ENCODE results near the gene SLC35E3.
"Not testable (repeated sequence)": the region's sequence is repeated elsewhere in the genome, so short reads cannot be mapped to it uniquely, and the experiment has no call there.

The SLC35E3 gene

DNA sequence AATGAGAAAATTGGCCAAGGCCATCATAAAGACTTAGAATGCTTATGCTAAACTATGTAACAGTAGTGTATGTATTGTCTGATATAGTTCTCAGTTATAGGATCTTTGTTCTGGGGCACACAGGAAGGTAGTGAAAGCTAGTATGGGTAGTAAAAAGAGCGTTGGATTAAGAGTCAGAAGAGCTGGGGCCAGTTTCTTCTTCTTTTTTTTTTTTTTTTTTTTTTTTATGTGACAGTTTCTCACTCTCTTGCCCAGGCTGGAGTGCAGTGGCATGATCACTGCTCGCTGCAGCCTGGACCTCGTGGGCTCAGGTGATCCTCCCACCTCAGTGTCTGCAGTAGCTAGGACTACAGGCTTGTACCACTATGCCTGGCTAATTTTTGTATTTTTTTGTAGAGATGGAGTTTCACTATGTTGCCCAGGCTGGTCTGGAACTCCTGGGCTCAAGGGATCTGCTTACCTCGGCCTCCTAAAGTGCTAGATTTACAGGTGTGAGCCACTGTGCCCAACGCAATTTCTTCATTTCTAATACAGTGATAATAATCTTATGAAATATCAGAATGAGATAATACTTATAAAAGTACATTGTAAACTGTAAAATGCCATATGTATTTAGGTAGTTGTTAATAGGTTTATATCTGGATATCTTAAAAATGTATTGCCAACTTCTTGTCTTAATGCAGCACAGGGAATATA, 69.4 kb downstream of the SLC35E3 start:
- no peak for DNase-seq

DNA sequence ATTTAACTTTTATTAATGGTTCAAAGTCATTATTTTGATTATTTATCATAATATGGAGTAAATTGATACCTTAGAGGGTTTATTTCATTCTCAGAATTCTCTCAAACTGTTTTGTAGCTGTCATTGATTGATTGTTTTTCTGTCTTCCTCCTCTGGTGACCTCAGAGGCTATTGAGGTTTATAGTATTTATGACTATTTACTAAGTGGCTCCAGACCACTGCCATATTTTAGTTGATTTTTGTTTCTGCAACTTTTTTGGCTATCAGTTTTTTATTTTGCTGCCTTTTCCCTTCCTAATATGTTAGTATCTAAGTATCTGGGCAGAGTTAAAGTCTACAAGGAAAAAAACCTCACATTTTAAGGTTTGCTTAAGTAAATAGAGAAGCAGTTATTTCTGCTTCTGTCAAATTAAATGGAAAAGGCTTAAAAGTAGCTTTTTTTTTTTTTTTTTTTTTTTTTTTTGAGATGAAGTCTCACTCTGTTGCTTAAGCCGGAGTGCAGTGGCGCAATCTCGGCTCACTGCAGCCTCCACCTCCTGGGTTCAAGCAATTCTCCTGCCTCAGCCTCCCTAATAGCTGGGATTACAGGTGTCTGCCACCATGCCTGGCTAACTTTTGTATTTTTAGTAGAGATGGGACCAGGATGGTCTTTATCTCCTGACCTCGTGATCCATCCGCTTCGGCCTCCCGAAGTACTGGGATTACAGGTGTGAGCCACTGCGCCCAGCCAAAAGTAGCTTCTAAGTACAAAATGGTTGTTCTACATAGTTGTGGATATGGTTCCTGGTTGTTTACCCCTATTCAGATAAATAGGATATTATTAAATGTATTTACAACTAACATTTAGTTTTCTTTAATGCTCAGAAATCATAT, 70.2 kb downstream of the SLC35E3 start:
- no peak for DNase-seq

DNA sequence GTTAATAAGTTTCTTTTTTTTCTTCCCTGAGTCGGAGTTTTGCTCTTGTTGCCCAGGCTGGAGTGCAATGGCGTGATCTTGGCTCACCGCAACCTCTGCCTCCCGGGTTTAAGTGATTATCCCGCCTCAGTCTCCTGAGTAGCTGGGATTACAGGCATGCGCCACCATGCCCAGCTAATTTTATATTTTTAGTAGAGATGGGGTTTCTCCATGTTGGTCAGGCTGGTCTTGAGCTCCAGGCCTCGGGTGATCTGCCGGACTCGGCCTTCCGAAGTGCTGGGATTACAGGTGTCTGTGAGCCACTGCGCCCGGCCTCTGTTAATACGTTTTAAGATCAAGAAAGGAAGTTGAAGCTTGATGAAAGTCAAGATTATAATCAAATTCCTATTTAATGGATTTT, 73.5 kb downstream of the SLC35E3 start:
- DNase-seq: not testable (repeated sequence)

DNA sequence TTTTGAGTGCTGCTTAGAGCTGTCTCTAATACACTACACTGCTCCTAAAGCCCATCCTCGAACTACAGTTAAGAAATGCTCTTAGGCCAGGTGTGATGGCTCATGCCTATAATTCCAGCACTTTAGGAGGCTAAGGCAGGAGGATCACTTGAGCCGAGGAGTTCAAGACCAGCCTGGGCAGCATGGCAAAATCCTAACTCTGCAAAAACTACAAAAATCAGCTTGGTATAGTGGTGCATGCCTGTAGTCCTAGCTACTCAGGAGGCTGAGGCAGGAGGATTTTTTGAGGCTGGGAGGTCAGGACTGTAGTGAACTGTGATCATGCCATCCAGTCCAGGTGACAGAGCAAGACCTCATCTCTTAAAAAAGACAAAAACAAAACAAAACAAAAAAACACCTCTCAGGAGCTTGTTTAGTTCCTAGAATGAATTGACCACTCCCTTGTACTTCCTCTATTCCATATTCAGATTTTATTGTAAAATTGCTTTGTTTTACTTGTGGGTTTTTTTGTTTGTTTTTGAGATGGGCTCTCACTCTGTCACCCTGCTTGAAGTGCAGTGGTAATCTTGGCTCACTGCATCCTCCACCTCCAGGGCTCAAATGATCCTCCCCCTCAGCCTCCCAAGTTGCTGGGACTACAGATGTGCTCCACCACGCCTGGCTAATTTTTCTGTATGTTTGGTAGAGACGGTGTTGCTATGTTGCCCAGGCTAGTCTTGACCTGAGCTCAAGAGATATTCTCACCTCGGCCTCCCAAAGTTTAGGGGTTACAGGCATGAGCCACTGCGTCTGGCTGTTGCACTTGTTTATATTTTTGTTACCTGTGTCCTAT, 75.6 kb downstream of the SLC35E3 start:
- no peak for DNase-seq

DNA sequence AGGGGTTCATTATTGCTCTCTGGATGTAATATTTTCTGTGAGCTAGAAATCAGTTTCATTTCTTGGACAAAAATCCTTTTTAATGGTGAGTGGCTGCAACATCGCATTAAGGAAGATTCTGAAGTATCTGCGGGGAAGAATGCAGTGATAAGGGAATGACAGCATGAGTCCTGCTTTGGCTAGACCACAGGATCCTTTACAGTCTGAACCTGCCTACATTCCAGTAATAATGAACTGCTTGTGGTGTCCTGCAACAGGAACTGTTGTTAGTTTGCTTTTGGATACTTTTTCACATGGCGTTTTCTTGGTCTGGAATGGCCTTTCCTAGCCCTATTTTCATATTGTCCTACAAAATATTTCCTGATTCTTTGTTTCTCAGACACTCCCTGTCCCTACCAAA, 77.7 kb downstream of the SLC35E3 start:
- no peak for DNase-seq

DNA sequence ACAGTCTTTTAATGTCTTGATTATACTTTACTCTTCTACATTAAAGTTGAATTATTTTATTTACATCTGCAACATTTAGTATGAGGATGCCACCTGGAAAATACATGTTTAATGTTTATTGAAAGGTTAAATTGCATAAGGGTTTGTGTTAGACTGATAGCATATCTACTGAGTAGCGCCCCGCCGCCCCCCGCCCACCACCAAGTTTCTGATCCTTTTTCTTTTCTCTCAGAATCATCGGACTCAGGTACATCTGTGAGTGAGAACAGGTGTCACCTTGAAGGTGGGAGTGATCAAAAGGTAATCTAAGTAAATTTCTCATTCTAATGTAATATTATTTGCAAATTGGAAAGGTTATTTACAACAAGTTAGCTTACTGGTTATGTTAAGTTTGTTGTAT, 78.2 kb downstream of the SLC35E3 start:
- DNase-seq: no peak

DNA sequence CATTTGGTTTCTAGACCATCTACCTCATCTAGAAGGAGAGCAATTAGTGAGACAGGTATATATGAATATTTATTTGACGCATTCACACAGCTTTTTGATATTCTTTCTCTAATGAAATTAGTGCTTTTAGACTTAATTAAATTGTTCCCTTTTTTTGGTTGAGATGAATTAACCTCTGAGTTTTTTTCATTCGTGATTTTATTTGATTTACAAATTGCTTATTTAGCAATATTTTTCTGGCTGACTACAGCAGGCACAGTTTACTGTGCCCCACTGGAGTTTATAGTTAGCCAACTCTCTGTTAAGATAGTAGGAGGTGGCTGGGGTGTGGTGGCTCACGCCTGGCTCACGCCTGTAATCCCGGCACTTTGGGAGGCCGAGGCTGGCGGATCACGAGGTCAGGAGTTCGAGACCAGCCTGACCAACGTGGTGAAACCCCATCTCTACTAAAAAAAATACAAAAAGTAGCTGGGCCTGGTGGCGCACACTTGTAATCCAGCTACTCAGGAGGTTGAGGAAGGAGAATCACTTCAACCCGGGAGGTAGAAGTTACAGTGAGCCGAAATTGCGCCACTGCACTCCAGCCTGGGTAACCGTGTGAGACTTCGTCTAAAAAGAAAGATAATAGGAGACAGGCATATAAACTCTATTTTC, 78.7 kb downstream of the SLC35E3 start:
- no peak for DNase-seq

DNA sequence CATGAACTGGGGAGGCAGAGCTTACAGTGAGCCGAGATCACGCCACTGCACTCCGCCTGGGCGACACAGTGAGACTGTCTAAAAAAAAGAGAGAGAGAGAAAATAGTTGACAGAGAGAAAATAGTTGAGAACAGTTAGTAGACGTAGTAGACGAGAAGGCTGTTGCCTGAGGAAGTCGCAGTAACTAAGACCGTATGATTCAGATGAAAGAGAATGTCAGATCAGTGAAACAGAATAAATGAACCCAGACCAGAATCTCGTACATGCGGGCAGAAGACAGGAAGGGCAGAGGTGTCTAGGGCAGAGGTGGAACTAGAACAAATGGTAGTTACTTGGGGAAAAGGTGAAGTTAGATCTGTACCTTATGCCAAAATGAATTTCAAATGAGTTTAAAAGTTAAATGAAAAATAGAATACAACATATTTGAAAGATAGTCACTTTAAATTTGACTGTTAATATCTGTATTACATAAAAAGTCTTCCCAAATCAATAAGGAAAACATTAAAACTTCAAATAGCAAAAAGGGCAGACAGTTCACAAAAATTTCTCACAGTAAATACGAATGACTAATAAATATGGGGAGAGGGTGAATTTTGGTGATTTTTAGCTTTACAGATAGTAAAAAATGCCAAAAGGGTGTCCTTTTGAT, 79.7 kb downstream of the SLC35E3 start:
- DNase-seq: no peak

DNA sequence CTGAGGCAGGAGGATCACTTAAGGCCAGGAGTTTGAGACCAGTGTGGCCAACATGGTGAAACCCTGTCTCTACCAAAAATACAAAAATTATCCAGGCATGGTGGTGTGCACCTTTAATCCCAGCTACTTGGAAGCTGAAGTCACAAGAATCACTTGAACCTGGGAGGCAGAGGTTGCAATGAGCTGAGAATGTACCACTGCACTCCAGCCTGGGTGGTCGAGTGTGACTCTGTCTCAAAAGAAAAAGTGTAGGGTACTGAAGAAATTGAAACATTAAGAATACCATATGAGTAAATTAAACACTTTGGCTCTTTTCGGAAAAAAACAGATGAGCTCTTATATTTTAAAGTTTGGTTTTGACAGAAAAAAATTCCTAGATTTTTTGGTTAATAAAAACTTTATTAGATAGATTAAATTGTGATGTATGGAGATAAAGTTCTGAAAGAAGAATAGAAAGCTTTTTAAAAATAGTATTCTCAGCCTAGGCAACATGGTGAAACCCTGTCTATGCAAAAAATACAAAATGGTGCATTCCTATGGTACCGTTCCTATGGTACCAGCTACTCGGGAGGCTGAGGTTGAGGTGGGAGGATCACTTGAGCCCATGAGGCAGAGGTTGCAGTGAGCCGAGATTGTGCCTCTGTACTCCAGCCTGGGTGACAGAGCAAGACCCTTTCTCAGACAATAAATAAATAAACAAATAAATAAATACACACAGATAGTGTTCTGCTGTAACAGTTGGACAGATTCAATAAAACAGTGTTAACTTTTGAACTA, 82.1 kb downstream of the SLC35E3 start:
- no peak for DNase-seq

DNA sequence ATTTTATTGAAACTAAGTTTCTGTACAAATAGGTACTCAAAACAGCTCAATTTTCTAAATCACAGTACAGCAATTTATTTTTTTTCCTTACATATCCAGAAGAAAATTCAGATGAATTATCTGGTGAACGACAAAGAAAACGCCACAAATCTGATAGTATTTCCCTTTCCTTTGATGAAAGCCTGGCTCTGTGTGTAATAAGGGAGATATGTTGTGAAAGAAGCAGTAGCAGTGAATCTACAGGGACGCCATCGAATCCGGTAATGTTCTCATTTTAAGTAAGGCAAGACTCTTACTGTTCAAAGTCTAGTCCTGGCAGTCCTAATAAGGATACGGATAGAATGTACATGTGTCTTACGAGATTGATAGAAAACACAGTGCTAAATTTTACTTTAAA, 82.7 kb downstream of the SLC35E3 start:
- no peak for DNase-seq

Measured in GDM1 (cell line).